T-helper 1 cell treated with Interleukin-12 subunit alpha and Interleukin-12 subunit beta and Interleukin-4 antibody, amounts not matched to agents 30 μg/mL and 1 μg/mL, for 36 hours (primary cell): ENCODE results near the gene TXNDC17.
"Not testable (repeated sequence)": the region's sequence is repeated elsewhere in the genome, so short reads cannot be mapped to it uniquely, and the experiment has no call there.

Experiments
- H3K27ac Mint-ChIP-seq: one replicate; pipeline ENCODE4 v1.8.0; 2021; ENCODE audit warnings: mild to moderate bottlenecking, mixed read lengths
- H3K27me3 Mint-ChIP-seq: one replicate; pipeline ENCODE4 v1.8.0; 2021; ENCODE audit warnings: low read depth, mixed read lengths
- H3K36me3 Mint-ChIP-seq: one replicate; pipeline ENCODE4 v1.8.0; 2021; ENCODE audit warnings: low read depth, mixed read lengths
- H3K4me1 Mint-ChIP-seq: one replicate; pipeline ENCODE4 v1.8.0; 2021; ENCODE audit warnings: low read depth, mixed read lengths
- H3K4me3 Mint-ChIP-seq: one replicate; pipeline ENCODE4 v1.8.0; 2021; ENCODE audit warnings: mild to moderate bottlenecking, moderate library complexity, mixed read lengths
- H3K9me3 Mint-ChIP-seq: one replicate; pipeline ENCODE4 v1.8.0; 2021; ENCODE audit warnings: mixed read lengths

TXNDC17 gene

GRCh38 chr17:6661464-6661848 lies 20.6 kb downstream of the TXNDC17 start:
- no peaks in the 10 kb centered on the region for H3K9me3 Mint-ChIP-seq
- H3K27me3 Mint-ChIP-seq, result peaks cover 12% of the 10 kb centered on the region
- H3K36me3 Mint-ChIP-seq, result peaks cover 10% of the 10 kb centered on the region
- H3K4me1 Mint-ChIP-seq, result peaks cover 32% of the 10 kb centered on the region
- H3K4me3 Mint-ChIP-seq, result no peak overlapping the region
- no peak overlapping the region for H3K27ac Mint-ChIP-seq

- peaks cover 24% of the 10 kb centered on the region for H3K4me1 Mint-ChIP-seq
- H3K4me3 Mint-ChIP-seq, H3K9me3 Mint-ChIP-seq: not testable (repeated sequence)
Observed at GRCh38 chr17:6663200-6663599, 22.3 kb downstream of the TXNDC17 start.

GRCh38 chr17:6666077-6666521 lies 25.2 kb downstream of the TXNDC17 start:
- no peak overlapping the region for H3K27ac Mint-ChIP-seq
- peaks cover 16% of the 10 kb centered on the region for H3K27me3 Mint-ChIP-seq
- H3K4me1 Mint-ChIP-seq, result peaks cover 8% of the 10 kb centered on the region
- H3K4me3 Mint-ChIP-seq, result no peak overlapping the region
- no peaks in the 10 kb centered on the region for H3K9me3 Mint-ChIP-seq
- peaks cover 1% of the 10 kb centered on the region for H3K36me3 Mint-ChIP-seq

More at GRCh38 chr17:6663200-6663599, 22.3 kb downstream of the TXNDC17 start:
- not testable (repeated sequence) for H3K27ac Mint-ChIP-seq, H3K36me3 Mint-ChIP-seq
- H3K27me3 Mint-ChIP-seq, result peaks cover 18% of the 10 kb centered on the region

GRCh38 chr17:6666557-6666956 lies 25.7 kb downstream of the TXNDC17 start:
- H3K27me3 Mint-ChIP-seq, result peaks cover 16% of the 10 kb centered on the region
- H3K4me1 Mint-ChIP-seq, result peaks cover 3% of the 10 kb centered on the region
- H3K9me3 Mint-ChIP-seq, result no peaks in the 10 kb centered on the region
- H3K36me3 Mint-ChIP-seq, result peaks cover 1% of the 10 kb centered on the region
- no peak overlapping the region for H3K4me3 Mint-ChIP-seq
- no peak overlapping the region for H3K27ac Mint-ChIP-seq

GRCh38 chr17:6667516-6667915 lies 26.7 kb downstream of the TXNDC17 start:
- Mint-ChIP-seq H3K4me1 (peaks cover 2% of the 10 kb centered on the region), H3K36me3 (peaks cover 1% of the 10 kb centered on the region), H3K27ac (no peak overlapping the region), H3K27me3 (peaks cover 16% of the 10 kb centered on the region), H3K9me3 (no peaks in the 10 kb centered on the region), H3K4me3 (no peak overlapping the region)

- no peaks in the 10 kb centered on the region for H3K9me3 Mint-ChIP-seq
Observed at GRCh38 chr17:6668219-6668618, 27.4 kb downstream of the TXNDC17 start.

GRCh38 chr17:6668727-6669425 lies 28.0 kb downstream of the TXNDC17 start:
- Mint-ChIP-seq H3K27ac (no peak overlapping the region), H3K9me3 (no peaks in the 10 kb centered on the region), H3K27me3 (peaks cover 11% of the 10 kb centered on the region), H3K4me3 (no peak overlapping the region), H3K4me1 (peaks cover 2% of the 10 kb centered on the region), H3K36me3 (no peaks in the 10 kb centered on the region)

More at GRCh38 chr17:6668219-6668618, 27.4 kb downstream of the TXNDC17 start:
- Mint-ChIP-seq H3K36me3 (no peaks in the 10 kb centered on the region), H3K4me1 (peaks cover 2% of the 10 kb centered on the region), H3K27ac (no peak overlapping the region), H3K4me3 (no peak overlapping the region), H3K27me3 (peaks cover 11% of the 10 kb centered on the region)

- no peak overlapping the region for H3K4me3 Mint-ChIP-seq
- H3K36me3 Mint-ChIP-seq, result no peaks in the 10 kb centered on the region
- H3K4me1 Mint-ChIP-seq, result peaks cover 2% of the 10 kb centered on the region
- peaks cover 11% of the 10 kb centered on the region for H3K27me3 Mint-ChIP-seq
- no peak overlapping the region for H3K27ac Mint-ChIP-seq
- H3K9me3 Mint-ChIP-seq, result no peaks in the 10 kb centered on the region
Observed at GRCh38 chr17:6669479-6670212, 28.8 kb downstream of the TXNDC17 start.

GRCh38 chr17:6670571-6670970 lies 29.7 kb downstream of the TXNDC17 start:
- H3K4me1 Mint-ChIP-seq, result peaks cover 2% of the 10 kb centered on the region
- peaks cover 11% of the 10 kb centered on the region for H3K27me3 Mint-ChIP-seq

GRCh38 chr17:6670999-6671398 lies 30.1 kb downstream of the TXNDC17 start:
- no peaks in the 10 kb centered on the region for H3K9me3 Mint-ChIP-seq
- no peak overlapping the region for H3K27ac Mint-ChIP-seq
- no peak overlapping the region for H3K4me3 Mint-ChIP-seq
- no peaks in the 10 kb centered on the region for H3K36me3 Mint-ChIP-seq
- peaks cover 2% of the 10 kb centered on the region for H3K4me1 Mint-ChIP-seq
- peaks cover 15% of the 10 kb centered on the region for H3K27me3 Mint-ChIP-seq

More at GRCh38 chr17:6670571-6670970, 29.7 kb downstream of the TXNDC17 start:
- Mint-ChIP-seq H3K9me3 (no peaks in the 10 kb centered on the region), H3K27ac (no peak overlapping the region), H3K36me3 (no peaks in the 10 kb centered on the region), H3K4me3 (no peak overlapping the region)

GRCh38 chr17:6671431-6671830 lies 30.6 kb downstream of the TXNDC17 start:
- no peaks in the 10 kb centered on the region for H3K36me3 Mint-ChIP-seq
- H3K27ac Mint-ChIP-seq, result no peak overlapping the region
- peaks cover 2% of the 10 kb centered on the region for H3K4me1 Mint-ChIP-seq
- H3K27me3 Mint-ChIP-seq, result peaks cover 19% of the 10 kb centered on the region
- H3K4me3 Mint-ChIP-seq, result no peak overlapping the region
- no peaks in the 10 kb centered on the region for H3K9me3 Mint-ChIP-seq

GRCh38 chr17:6674586-6674985 lies 33.7 kb downstream of the TXNDC17 start:
- peaks cover 7% of the 10 kb centered on the region for H3K4me1 Mint-ChIP-seq
- H3K36me3 Mint-ChIP-seq, result no peaks in the 10 kb centered on the region
- no peak overlapping the region for H3K4me3 Mint-ChIP-seq

GRCh38 chr17:6675201-6675825 lies 34.5 kb downstream of the TXNDC17 start:
- Mint-ChIP-seq H3K4me3 (no peak overlapping the region), H3K4me1 (peaks cover 6% of the 10 kb centered on the region), H3K36me3 (no peaks in the 10 kb centered on the region), H3K27me3 (peaks cover 32% of the 10 kb centered on the region), H3K27ac (no peak overlapping the region), H3K9me3 (no peaks in the 10 kb centered on the region)

More at GRCh38 chr17:6674586-6674985, 33.7 kb downstream of the TXNDC17 start:
- peaks cover 27% of the 10 kb centered on the region for H3K27me3 Mint-ChIP-seq
- no peaks in the 10 kb centered on the region for H3K9me3 Mint-ChIP-seq
- H3K27ac Mint-ChIP-seq, result no peak overlapping the region

- Mint-ChIP-seq H3K4me3 (no peak overlapping the region), H3K27ac (no peak overlapping the region), H3K27me3 (peaks cover 42% of the 10 kb centered on the region), H3K9me3 (no peaks in the 10 kb centered on the region), H3K4me1 (peaks cover 6% of the 10 kb centered on the region), H3K36me3 (no peaks in the 10 kb centered on the region)
Observed at GRCh38 chr17:6676802-6677157, 35.9 kb downstream of the TXNDC17 start.
